ENCODE data around the gene WBP4.
"Not testable (repeated sequence)": the region's sequence is repeated elsewhere in the genome, so short reads cannot be mapped to it uniquely, and the experiment has no call there.

Gene WBP4

GRCh38 chr13:41061075-41061913 lies at the start of gene WBP4:
TSS of gene WBP4 (plus strand) at chr13:41061509. CDS start at chr13:41061674, 165 bp downstream.
- peak; percentile 91 to 93 for DNase-seq (ENCODE audit: low read depth in 2 of 2)

GRCh38 chr13:41012536-41012935 lies 48.8 kb upstream of the WBP4 start:
- no peak for DNase-seq (ENCODE audit: low read depth in 2 of 2)

GRCh38 chr13:41013835-41014234 lies 47.5 kb upstream of the WBP4 start:
- DNase-seq (ENCODE audit: low read depth in 2 of 2): no peak

GRCh38 chr13:41015920-41016319 lies 45.4 kb upstream of the WBP4 start:
- no peak for DNase-seq (ENCODE audit: low read depth in 2 of 2)

GRCh38 chr13:41017159-41017558 lies 44.1 kb upstream of the WBP4 start:
- DNase-seq (ENCODE audit: low read depth in 2 of 2): no peak

- no peak for DNase-seq (ENCODE audit: low read depth in 2 of 2)
Measured at GRCh38 chr13:41017817-41018601, 43.3 kb upstream of the WBP4 start.

- no peak for DNase-seq (ENCODE audit: low read depth in 2 of 2)
Measured at GRCh38 chr13:41018602-41018948, 42.7 kb upstream of the WBP4 start.

GRCh38 chr13:41019011-41019487 lies 42.3 kb upstream of the WBP4 start, which contains the start of gene ELF1:
TSS of gene ELF1 (minus strand) at chr13:41019316. CDS start at chr13:40982054, 37,262 bp downstream.
- DNase-seq (ENCODE audit: low read depth in 2 of 2): no peak

GRCh38 chr13:41019578-41020347 lies 41.5 kb upstream of the WBP4 start:
- no peak for DNase-seq (ENCODE audit: low read depth in 2 of 2)

- DNase-seq (ENCODE audit: low read depth in 2 of 2): no peak
Measured at GRCh38 chr13:41025518-41025917, 35.8 kb upstream of the WBP4 start.

GRCh38 chr13:41026788-41027187 lies 34.5 kb upstream of the WBP4 start:
- no peak for DNase-seq (ENCODE audit: low read depth in 2 of 2)

GRCh38 chr13:41028051-41028450 lies 33.3 kb upstream of the WBP4 start:
- no peak for DNase-seq (ENCODE audit: low read depth in 2 of 2)

GRCh38 chr13:41029629-41030028 lies 31.7 kb upstream of the WBP4 start:
- DNase-seq (ENCODE audit: low read depth in 2 of 2): no peak

- no peak for DNase-seq (ENCODE audit: low read depth in 2 of 2)
Measured at GRCh38 chr13:41032691-41033376, 28.5 kb upstream of the WBP4 start.

GRCh38 chr13:41034382-41034781 lies 26.9 kb upstream of the WBP4 start:
- DNase-seq (ENCODE audit: low read depth in 2 of 2): no peak

GRCh38 chr13:41034881-41035280 lies 26.4 kb upstream of the WBP4 start:
- DNase-seq (ENCODE audit: low read depth in 2 of 2): no peak

- DNase-seq (ENCODE audit: low read depth in 2 of 2): not testable (repeated sequence)
Measured at GRCh38 chr13:41036557-41036956, 24.8 kb upstream of the WBP4 start.

- DNase-seq (ENCODE audit: low read depth in 2 of 2): no peak
Measured at GRCh38 chr13:41039746-41040145, 21.6 kb upstream of the WBP4 start.

GRCh38 chr13:41040584-41041334 lies 20.6 kb upstream of the WBP4 start:
- no peak for DNase-seq (ENCODE audit: low read depth in 2 of 2)

- not testable (repeated sequence) for DNase-seq (ENCODE audit: low read depth in 2 of 2)
Measured at GRCh38 chr13:41042419-41042818, 18.9 kb upstream of the WBP4 start.

GRCh38 chr13:41048640-41049039 lies 12.7 kb upstream of the WBP4 start:
- DNase-seq (ENCODE audit: low read depth in 2 of 2): no peak

All from fibroblast of skin of left quadriceps (primary cell).